ENCODE measurements around the gene PUS1.

GRCh38 chr12:131885543-131886057, 43.5 kb upstream of the PUS1 start:
- TF ChIP-seq EZH2phosphoT487 (IDR thresholded peaks at IDR 0.05; ENCODE audit: borderline replicate concordance, low read length) (no peak), CTCF (conservative IDR thresholded peaks at IDR 0.05; ENCODE audit: low read depth, low read length) (no peak), EZH2 (IDR thresholded peaks at IDR 0.05; ENCODE audit: low read length, unreplicated experiment) (no peak)
